Calu3 (cell line): ENCODE data around the gene CRABP2. TPM values are rescaled to one million over a fixed set of nuclear protein-coding genes. Genes with fewer than 3 reads are reported as not detected.

Source experiments
- Bru-seq: library from RNA; stranded (reverse); fragments of 400-500 nt; gene quantifications from one replicate; lab custom pipeline; 2021; lab: Mats Ljungman, UMichigan
- BruChase-seq, 2 experiments: library from RNA; stranded (reverse); fragments of 400-500 nt; gene quantifications; one replicate each; lab custom pipeline; 2021; lab: Mats Ljungman, UMichigan
- BruUV-seq: library from RNA; stranded (reverse); fragments of 400-500 nt; replicated peaks from 2 replicates; lab custom pipeline; 2021; lab: Mats Ljungman, UMichigan
- CTCF ChIA-PET: fragments of 300-600 bp; sonication (Branson Sonifier 250); formaldehyde crosslinking; loops from one replicate; lab custom pipeline; 2022; ENCODE audit warnings: antibody characterized with exemption; lab: Charles Lee
- DNase-seq: peaks from one replicate; pipeline ENCODE4 v3.0.0; 2022
- H3K27ac Mint-ChIP-seq: one replicate; pipeline ENCODE4 v1.8.0; 2022; ENCODE audit warnings: mixed read lengths; ENCODE audit not compliant: unreplicated experiment
- H3K27me3 Mint-ChIP-seq: one replicate; pipeline ENCODE4 v1.8.0; 2022; ENCODE audit warnings: mixed read lengths; ENCODE audit not compliant: unreplicated experiment
- H3K36me3 Mint-ChIP-seq: one replicate; pipeline ENCODE4 v1.8.0; 2022; ENCODE audit warnings: mild to moderate bottlenecking, moderate library complexity, mixed read lengths; ENCODE audit not compliant: insufficient read depth, unreplicated experiment
- H3K4me1 Mint-ChIP-seq: one replicate; pipeline ENCODE4 v1.8.0; 2022; ENCODE audit warnings: mild to moderate bottlenecking, low read depth, mixed read lengths; ENCODE audit not compliant: unreplicated experiment
- H3K4me3 Mint-ChIP-seq: one replicate; pipeline ENCODE4 v1.8.0; 2022; ENCODE audit warnings: mild to moderate bottlenecking, low read depth, moderate library complexity, mixed read lengths; ENCODE audit not compliant: unreplicated experiment
- H3K9me3 Mint-ChIP-seq: one replicate; pipeline ENCODE4 v1.8.0; 2022; ENCODE audit warnings: low read depth, mixed read lengths; ENCODE audit not compliant: unreplicated experiment
- intact Hi-C: fragments of 100-400 bp; cut with micrococcal nuclease; formaldehyde crosslinking; loops from one replicate; pipeline ENCODE4 v1.10.0; 2022; ENCODE audit not compliant: unreplicated experiment
- long read RNA-seq: library from polyadenylated mRNA; stranded (forward); transcript quantifications from one replicate; pipeline ENCODE4 v2.0.0, GENCODE V29; 2022
- total RNA-seq: library from RNA; stranded (reverse); gene quantifications from 2 replicates; pipeline ENCODE4 v1.2.3, GENCODE V29; 2022
- TF ChIP-seq, protein P1 (sequence below): fragments of 200-600 bp; IDR thresholded peaks from one replicate; pipeline ENCODE4 v1.8.0; 2022; ENCODE audit warnings: antibody characterized with exemption; ENCODE audit not compliant: unreplicated experiment

Gene CRABP2
- 17.6 and 27.3 TPM in 2 replicates for total RNA-seq
- Bru-seq, nascent RNA = percentile 41 among the genes with signal in this experiment
- BruChase-seq, experiment 1, labeled RNA remaining after a 6-hour chase = percentile 68 among the genes with signal in this experiment
- percentile 59 among the genes with signal in this experiment for BruChase-seq, experiment 2, labeled RNA remaining after a 2-hour chase
- long read RNA-seq, transcript CRABP2-203 (4 exons, 992 nt) = major isoform, 80 of 84 reads
- long read RNA-seq, partial matches to known transcripts = 1 of 84 reads
- long read RNA-seq, other reads (novel, unspliced or antisense) = 2 of 84 reads

DNA sequence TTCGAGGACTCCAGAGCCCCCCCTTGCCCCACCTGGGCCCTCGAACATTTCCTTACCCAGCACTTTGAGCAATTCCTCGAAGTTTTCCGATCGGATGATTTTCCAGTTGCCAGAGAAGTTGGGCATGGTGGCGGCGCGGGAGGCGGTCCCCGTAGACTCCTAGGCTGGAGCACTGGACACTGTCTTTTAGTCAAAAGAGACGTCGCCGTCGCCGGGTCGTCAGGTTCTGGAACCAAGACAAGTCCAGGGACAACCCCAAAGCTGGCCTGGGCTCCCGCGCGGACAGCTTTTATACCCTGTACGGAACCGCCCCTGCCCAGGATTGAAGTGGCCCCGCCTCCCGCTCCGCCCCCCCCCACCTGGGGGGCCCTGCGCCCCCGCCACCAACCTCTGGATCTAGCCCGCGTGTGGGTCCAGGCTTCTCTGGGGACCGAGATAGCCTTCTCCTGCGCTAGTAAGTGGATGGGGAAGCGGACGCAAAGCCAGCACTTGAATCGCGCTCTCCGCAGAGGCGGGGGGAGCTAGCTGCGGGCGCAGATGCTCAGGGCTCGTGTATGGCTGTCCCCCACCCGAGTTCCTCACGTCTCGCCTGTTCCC lies at the start of gene CRABP2:
Gene CRABP2, minus strand, starts transcription at position 263 of the 597 bp plus-strand sequence. Its CDS starts 137 bp downstream, at position 126.
- DNase-seq = no peak
- no TSS peak for BruUV-seq
- intact Hi-C loops = loop anchor here (1.0 kb wide), 1 partner anchor 16 kb away; no protein-coding TSS in a partner anchor
- CTCF ChIA-PET = interaction anchor here (0.7 to 7.1 kb wide), 6 partner anchors 13 to 154 kb away, joined by 3 to 130 read pairs (median 5); no protein-coding TSS in a partner anchor
- Mint-ChIP-seq H3K4me1 (peaks cover 37% of the 10 kb centered on the region), H3K36me3 (peaks cover 23% of the 10 kb centered on the region), H3K27me3 (peaks cover 13% of the 10 kb centered on the region), H3K9me3 (no peaks in the 10 kb centered on the region), H3K4me3 (peak within 1 kb of the TSS; percentile 67), H3K27ac (peak within 1 kb of the TSS; percentile 66)
- TF ChIP-seq, protein P1, sequence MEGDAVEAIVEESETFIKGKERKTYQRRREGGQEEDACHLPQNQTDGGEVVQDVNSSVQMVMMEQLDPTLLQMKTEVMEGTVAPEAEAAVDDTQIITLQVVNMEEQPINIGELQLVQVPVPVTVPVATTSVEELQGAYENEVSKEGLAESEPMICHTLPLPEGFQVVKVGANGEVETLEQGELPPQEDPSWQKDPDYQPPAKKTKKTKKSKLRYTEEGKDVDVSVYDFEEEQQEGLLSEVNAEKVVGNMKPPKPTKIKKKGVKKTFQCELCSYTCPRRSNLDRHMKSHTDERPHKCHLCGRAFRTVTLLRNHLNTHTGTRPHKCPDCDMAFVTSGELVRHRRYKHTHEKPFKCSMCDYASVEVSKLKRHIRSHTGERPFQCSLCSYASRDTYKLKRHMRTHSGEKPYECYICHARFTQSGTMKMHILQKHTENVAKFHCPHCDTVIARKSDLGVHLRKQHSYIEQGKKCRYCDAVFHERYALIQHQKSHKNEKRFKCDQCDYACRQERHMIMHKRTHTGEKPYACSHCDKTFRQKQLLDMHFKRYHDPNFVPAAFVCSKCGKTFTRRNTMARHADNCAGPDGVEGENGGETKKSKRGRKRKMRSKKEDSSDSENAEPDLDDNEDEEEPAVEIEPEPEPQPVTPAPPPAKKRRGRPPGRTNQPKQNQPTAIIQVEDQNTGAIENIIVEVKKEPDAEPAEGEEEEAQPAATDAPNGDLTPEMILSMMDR = no peak

DNA sequence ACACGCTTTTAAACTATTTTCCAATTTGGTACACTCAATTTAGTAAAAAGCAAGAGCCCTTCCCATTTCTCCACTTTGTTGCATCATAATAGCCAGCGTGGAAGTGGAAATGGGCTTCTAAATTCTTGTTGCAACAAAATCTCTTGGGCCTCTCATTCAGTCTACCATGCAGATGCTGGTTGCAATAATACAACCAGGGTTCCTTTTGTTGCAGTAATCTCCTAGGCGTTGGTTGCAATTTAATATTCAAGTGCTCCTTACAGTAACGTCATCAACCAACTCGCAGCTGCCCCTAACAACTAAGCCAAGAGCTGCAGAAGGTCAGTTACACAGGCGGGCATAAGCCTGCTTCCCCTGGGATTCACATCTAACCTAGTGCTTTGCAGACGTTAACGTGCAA lies 48.8 kb upstream of the CRABP2 start:
- intact Hi-C loops = no loop called here
- DNase-seq = no peak
- CTCF ChIA-PET = interaction anchor here (0.6 to 0.8 kb wide), 2 partner anchors 8 to 29 kb away, joined by 3 read pairs; no protein-coding TSS in a partner anchor
- no peak overlapping the region for H3K4me3 Mint-ChIP-seq
- H3K4me1 Mint-ChIP-seq = peaks cover 8% of the 10 kb centered on the region
- no peaks in the 10 kb centered on the region for H3K27me3 Mint-ChIP-seq
- no TSS peak for BruUV-seq
- no peaks in the 10 kb centered on the region for H3K9me3 Mint-ChIP-seq
- TF ChIP-seq, protein P1 = no peak
- no peak overlapping the region for H3K27ac Mint-ChIP-seq
- peaks cover 40% of the 10 kb centered on the region for H3K36me3 Mint-ChIP-seq

DNA sequence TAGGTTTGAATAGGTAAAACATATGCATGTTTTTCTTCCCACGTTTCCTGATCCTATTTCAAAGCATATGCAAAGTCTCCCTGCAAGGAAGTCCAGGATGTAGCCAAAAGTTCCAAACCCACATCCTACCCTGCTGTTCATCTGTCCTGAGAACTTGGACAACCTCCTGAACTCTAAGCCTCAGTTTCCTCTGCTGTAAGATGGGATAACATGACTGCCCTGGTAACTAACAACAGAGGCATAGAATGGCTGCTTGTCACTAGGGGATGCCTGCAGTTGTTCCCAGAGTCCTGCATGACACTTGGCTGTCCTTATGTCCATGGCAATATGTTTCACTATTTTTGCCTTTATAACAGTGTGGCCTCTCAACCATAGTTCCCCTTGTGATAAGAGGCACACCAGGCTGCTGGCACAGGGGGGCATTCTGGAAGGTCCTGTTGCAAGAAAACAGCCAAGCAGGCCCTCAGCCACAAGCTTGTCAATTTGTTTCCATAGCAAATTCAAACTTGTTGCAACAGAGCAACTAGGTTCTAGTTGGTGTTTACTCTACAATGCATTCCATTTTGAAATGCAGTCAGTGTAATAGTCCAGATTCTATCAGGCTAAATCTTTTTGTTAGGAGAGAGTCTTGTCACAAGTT lies 47.6 kb upstream of the CRABP2 start:
- intact Hi-C loops = loop anchor here (2.0 kb wide), 1 partner anchor 14 kb away; the partner anchor contains the start of gene PRCC
- no peak for DNase-seq
- H3K27ac Mint-ChIP-seq = peak overlapping the region; percentile 22
- H3K36me3 Mint-ChIP-seq = peaks cover 52% of the 10 kb centered on the region
- CTCF ChIA-PET = interaction anchor here (0.9 to 2.0 kb wide), 2 partner anchors 12 to 25 kb away, joined by 4 to 9 read pairs; partner anchors contain the start of genes METTL25B and MRPL24
- H3K4me3 Mint-ChIP-seq = peak overlapping the region; percentile 67
- H3K27me3 Mint-ChIP-seq = no peaks in the 10 kb centered on the region
- no TSS peak for BruUV-seq
- TF ChIP-seq, protein P1 = no peak
- peaks cover 20% of the 10 kb centered on the region for H3K4me1 Mint-ChIP-seq
- H3K9me3 Mint-ChIP-seq = no peaks in the 10 kb centered on the region
